ENCODE data around the gene PTK6.
A peak's percentile ranks its signal among the peaks of the same experiment; 100 is the strongest.

Gene PTK6

GRCh38 chr20:63542031-63542559, 4.9 kb upstream of the PTK6 start:
- no peak for DNase-seq

GRCh38 chr20:63541371-63541770, 4.2 kb upstream of the PTK6 start:
- DNase-seq = no peak

DNA sequence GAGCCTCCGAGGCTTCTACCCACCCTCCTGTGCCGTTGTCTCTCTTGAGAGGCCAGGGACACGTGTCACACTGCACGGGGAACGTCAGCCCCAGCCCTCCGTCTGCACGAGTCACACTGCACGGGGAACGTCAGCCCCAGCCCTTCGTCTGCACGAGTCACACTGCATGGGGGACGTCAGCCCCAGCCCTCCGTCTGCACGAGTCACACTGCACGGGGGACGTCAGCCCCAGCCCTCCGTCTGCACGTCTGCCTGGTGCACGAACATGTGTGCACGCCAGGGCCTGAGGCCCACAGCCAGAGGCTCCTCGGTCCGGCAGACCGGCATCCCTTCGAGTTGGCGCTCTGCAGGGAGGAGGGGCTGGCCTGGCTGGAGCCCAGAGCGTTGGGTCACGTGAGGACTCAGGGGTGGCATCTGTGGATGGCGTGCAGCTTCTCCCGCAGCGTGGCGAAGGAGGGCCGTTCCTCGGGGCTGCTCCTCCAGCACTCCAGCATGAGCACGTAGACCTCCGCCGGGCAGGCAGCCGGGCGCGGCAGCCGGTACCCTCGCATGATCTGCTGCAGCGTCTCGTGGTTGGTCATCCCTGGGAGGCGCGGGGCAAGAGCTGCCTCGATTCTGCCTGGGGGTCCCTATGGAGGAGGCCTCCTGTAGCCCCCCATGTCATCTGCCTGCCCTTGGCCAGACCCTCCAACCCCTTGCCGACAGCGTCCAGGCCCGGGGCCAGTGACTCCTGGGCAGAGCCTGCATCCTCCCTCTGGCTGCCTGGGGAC, 3.4 kb upstream of the PTK6 start:
- no peak for DNase-seq

GRCh38 chr20:63539441-63540370, 2.5 kb upstream of the PTK6 start:
- no peak for DNase-seq

DNA sequence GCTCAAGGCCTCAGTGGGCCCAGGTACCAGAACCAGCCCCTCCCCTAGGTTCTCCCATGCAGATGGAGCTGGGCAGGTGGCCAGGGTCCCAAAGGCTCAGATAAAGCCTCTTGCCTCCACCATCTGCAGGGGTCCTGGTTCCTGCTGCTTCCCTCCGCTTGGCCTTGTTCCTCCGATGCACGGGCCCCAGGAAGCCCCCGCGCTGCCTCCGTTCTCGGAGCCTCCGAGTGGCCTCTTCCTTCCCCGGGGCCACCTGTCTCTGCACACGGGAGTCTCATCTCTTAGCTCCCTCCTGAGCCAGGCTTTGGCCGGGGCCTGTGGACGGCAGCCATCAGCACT, 1.9 kb upstream of the PTK6 start:
- no peak for DNase-seq

DNA sequence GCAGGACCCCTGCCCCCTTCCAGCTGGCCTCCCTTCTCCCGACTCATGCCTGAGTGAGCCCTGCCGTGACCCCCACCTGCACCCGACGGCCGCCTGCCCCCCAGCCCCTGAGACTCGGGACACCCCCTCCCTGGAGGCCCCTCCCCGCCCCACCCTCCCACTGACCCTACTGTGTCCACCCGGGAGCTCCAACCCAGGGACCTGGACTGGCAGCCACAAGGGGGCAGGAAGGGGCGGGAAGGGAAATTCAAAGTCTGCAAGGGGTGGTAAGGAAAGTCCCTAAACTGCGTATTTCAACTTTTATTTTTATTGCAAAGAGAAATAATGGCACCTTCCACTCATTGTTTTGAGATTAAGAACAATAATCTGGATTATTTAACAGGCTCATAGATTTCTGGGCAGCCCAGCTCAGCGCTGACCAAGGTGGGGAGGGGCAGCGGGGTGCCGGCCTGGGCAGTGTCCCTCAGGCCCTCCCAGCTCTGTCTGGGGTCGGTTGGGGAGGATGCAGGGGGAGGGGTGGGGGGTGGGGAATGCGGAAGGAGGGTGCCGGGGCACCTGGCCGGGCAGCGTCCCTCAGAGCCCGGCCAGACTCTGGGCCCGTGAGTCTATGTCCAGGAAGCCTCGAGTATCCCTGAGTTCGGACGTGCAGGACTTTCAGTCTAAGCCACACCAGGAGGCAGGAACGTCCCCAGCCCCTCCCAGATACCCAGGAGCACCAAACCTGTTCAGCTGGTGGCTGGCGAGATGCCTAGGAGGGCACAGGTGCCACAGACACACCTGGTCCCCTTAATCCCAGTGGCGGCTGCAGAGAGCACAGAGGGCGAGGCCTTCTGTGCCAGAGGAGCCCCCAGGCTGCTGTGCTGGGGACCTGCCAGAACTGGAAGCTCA, 1.3 kb upstream of the PTK6 start:
- no peak for DNase-seq

GRCh38 chr20:63537525-63538203, 488 bp upstream of the PTK6 start:
- peak; percentile 74 for DNase-seq

GRCh38 chr20:63536241-63536977, 767 bp downstream of the PTK6 start:
- no peak for DNase-seq

DNA sequence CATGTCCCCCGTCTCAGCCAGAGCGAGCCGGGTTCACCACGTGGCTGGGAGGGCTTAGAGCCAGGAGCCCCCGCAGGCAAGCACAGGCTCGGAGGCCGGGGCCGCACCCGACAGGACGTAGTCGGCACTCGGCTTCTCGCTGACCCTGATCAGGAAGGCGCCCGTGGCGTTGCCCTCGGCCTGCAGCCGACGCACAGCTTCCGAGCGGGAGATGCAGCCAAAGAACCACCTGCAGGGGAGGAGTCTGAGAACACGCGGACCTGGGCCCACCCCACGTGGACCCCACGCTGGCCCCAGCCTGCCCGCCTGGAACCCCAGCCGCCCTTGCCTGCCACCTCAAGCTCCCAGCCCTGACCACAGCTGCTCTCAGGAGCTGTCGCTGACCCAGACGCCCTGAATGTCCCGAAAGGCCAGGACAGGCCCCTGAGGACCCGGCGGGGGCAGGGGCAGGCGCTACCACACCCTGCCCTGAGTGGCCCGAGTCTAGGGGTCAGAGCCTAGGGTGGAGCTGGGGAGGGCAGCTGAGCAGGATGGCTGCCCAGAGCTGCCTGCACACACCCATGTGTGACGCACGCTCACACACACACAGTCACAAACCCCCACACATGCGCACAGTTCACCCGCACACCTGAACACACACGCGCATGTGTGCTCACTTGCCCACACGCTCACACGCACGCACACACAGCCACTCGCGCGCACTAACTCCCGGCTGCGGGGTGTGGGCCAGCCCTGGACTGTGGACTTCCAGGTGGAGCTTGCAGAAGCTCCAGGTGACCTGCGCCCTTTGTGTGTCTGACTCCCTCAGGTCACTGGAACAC, 2.1 kb downstream of the PTK6 start:
- DNase-seq = no peak

DNA sequence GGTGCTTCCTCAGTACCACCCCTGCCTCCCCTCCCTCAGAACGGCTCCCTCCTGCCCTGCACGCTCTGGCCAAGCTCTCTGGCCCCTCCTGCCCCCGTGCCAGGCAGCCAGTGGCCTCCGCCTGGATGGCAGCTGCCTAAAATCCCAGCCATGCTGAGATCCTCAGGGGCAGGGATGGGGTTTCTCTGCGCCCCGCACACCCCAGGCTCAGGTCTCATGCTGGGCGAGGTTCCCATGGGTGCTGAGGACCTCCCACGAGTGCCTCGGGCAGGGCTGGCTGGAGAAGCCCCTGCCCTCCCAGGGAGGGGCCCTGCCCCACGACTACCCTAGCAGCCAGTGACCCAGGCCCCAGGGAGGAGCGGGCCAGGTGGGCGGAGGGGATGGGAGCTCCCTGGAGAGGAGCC, 2.7 kb downstream of the PTK6 start:
- no peak for DNase-seq

DNA sequence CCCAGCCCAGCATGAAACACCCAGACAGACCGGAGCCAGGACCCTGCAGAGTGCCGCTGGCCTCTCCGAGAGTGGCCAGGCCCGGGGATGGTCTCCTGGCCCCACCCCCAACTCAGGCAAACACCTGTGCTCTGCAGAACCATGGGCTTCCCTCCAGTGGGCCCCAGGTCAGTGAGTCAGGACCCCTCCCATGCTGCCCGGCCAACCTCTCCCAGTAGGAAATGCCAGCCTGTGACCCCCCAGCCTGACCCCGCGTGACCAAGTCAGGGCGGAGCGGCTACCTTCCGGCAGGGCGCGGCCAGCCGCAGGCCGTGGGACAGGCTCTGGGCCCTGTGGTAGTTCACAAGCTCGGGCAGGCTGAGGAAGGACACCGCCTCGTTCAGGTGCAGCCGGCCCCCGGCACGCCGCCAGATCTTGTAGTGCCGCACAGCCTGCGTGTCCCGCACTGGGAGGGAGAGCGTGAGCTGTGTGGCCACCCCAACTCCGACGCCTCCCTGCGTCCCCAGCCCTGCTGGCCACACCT, 3.2 kb downstream of the PTK6 start:
- no peak for DNase-seq

- DNase-seq = no peak
Observed at GRCh38 chr20:63533388-63533787, 3.8 kb downstream of the PTK6 start.

- DNase-seq = no peak
Observed at GRCh38 chr20:63532449-63532971, 4.7 kb downstream of the PTK6 start.

DNA sequence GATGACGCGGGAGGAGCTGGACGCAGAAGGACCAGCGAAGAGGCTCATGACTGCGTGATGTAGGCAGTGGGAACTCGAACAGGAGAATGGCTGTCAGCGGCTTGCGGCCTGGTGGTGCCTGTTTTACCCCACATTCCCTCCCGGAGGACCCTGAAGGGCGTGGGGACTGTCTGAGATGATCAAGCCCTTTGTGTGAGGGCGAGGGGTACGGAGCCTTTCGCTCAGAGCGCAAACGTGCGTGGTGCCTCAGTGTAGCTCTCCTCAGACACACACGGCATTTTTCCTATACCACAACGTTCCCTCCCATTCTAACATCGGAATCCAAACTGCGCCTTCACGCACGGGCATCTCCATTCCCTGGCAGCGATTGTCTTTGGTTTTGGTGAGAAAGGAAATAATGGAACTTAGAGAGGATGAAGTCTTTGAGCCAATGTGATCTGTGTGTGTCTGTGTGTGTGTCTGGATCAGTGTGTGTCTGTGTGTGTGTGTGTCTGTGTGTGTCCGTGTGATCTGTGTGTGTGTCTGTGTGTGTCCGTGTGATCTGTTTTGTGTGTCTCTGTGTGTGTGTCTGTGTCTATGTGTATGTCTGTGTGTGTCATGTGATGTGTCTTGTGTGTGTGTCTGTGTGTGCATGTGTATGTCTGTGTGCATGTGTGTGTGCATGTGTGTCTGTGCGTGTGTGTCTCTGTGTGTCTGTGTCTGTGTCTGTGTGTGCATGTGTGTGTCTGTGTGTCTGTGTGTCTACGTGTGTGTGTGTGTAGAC, 5.3 kb downstream of the PTK6 start:
- DNase-seq = no peak

- DNase-seq = no peak
Observed at GRCh38 chr20:63530788-63531160, 6.4 kb downstream of the PTK6 start.

DNA sequence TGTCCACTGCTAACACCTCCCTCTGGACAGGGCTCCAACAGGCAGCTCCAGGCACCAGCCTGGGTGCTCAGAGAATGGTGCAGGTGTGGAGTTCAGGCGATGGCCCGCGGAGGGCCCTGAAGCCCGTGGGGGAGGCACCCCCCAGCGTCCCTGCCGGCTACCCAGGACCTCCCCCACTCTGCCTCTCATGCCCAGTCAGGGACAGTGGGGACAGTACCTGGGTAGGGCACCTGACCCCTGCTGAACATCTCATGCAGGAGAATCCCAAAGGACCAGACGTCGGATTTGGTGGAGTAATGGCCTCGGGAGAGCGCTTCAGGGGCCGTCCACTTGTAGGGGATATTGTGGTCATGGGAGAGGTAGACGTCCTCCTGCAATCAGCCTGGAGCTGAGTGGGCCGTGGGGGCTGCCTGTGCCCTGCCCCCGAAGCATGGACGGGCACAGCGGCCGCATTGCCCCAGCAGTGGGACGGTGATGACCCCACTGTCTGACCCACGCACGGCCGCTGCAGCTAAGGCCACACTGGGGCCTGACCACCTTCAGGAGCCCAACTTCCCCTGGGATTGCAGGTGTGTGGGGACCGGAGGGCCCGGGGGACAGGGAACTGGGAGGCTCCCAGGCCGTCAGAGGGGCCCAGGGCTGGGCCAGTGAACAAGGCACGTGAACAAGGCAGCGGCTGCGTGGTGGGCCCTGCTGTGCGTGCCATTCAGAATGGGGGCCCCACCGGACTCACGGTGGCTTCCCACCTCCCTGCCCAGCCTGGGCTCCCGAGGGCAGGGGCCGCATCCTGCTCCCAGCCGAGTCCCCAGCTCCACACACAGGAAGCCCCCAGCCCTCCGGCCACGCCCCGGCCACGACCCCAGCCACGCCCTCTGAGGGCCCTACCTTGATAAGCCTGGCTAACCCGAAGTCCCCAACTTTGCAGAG, 7.1 kb downstream of the PTK6 start:
- no peak for DNase-seq

- DNase-seq = no peak
Observed at GRCh38 chr20:63529180-63529860, 7.9 kb downstream of the PTK6 start.

DNA sequence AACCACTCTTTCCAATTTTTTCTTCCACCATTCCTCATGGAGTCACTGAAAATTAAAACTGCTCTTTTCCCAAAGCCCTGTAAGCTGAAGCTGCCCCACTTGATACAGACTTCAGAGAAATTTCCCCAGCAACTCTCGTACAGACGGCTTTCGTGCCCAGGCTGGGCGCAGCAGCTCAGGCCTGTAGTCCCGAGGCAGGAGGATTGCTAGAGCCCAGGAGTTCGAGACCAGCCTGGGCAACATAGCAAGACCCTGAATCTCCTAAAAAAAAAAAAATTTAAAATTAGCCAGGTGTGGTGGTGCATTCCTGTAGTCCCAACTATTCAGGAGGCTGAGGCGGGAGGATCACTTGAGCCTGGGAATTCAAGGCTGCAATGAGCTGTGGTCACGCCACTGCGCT, 10.0 kb downstream of the PTK6 start:
- DNase-seq = no peak

Measured in SHP77 treated with DMSO at 0.1 percent for 48 hours (cell line).